ENCODE measurements around the gene LGALS1.

The LGALS1 gene

DNA sequence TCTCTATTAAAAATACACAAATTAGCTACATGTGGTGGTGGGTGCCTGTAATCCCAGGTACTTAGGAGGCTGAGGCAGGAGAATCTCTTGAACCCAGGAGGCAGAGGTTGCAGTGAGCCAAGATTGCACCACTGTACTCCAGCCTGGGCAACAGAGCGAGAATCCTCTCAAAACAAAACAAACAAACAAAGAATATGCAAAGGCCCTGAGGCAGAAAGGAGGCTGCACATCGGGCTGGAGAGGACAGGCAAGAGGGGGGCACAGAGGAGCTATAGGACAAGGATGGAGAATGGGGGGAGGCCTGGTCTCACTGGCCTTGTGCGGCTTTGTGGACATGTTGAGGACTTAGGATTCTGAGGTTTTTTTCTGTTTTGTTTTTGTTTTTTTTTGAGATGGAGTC is 29.8 kb downstream of the LGALS1 start:
- Histone ChIP-seq H3K9me3 (ENCODE audit: insufficient read depth, low read length, severe bottlenecking) (no peaks in the 10 kb centered on the region), H3K4me3 (ENCODE audit: low read depth in 1 of 2, low read length in 2 of 2) (no peak overlapping the region), H3K36me3 (ENCODE audit: insufficient read depth, low read length) (no peaks in the 10 kb centered on the region), H3K27ac (ENCODE audit: low read length) (no peak overlapping the region), H3K27me3 (ENCODE audit: insufficient read depth, low read length, poor library complexity) (no peaks in the 10 kb centered on the region), H3K4me2 (ENCODE audit: insufficient read depth, low read length) (no peak overlapping the region), H2AFZ (ENCODE audit: low read depth, low read length) (no peak overlapping the region), H4K20me1 (ENCODE audit: insufficient read depth, low read length) (no peaks in the 10 kb centered on the region), H3K9ac (ENCODE audit: low read depth, low read length) (no peak overlapping the region), H3K79me2 (ENCODE audit: insufficient read depth, low read length) (no peaks in the 10 kb centered on the region), H3K4me1 (ENCODE audit: insufficient read depth, low read length) (no peaks in the 10 kb centered on the region)
- DNase-seq = no peak
- ATAC-seq (ENCODE audit: insufficient read depth, low read depth) = no peak
- no peak for TF ChIP-seq CTCF (IDR thresholded peaks at IDR 0.05; ENCODE audit: borderline replicate concordance, extremely low read depth, low read length, poor library complexity, severe bottlenecking)
- no peak for TF ChIP-seq EZH2 (IDR thresholded peaks at IDR 0.05; ENCODE audit: borderline replicate concordance, low read depth, low read length, severe bottlenecking)

- Histone ChIP-seq H4K20me1 (ENCODE audit: insufficient read depth, low read length) (no peaks in the 10 kb centered on the region), H3K9me3 (ENCODE audit: insufficient read depth, low read length, severe bottlenecking) (no peaks in the 10 kb centered on the region), H3K36me3 (ENCODE audit: insufficient read depth, low read length) (no peaks in the 10 kb centered on the region), H3K27me3 (ENCODE audit: insufficient read depth, low read length, poor library complexity) (no peaks in the 10 kb centered on the region), H3K4me1 (ENCODE audit: insufficient read depth, low read length) (no peaks in the 10 kb centered on the region), H3K4me2 (ENCODE audit: insufficient read depth, low read length) (no peak overlapping the region), H3K79me2 (ENCODE audit: insufficient read depth, low read length) (no peaks in the 10 kb centered on the region), H3K4me3 (ENCODE audit: low read depth in 1 of 2, low read length in 2 of 2) (no peak overlapping the region), H2AFZ (ENCODE audit: low read depth, low read length) (no peak overlapping the region), H3K9ac (ENCODE audit: low read depth, low read length) (no peak overlapping the region), H3K27ac (ENCODE audit: low read length) (no peak overlapping the region)
- DNase-seq (no peak), ATAC-seq (ENCODE audit: insufficient read depth, low read depth) (no peak)
- TF ChIP-seq CTCF (IDR thresholded peaks at IDR 0.05; ENCODE audit: borderline replicate concordance, extremely low read depth, low read length, poor library complexity, severe bottlenecking) (no peak), EZH2 (IDR thresholded peaks at IDR 0.05; ENCODE audit: borderline replicate concordance, low read depth, low read length, severe bottlenecking) (no peak)
Observed at GRCh38 chr22:37708580-37709444, 33.4 kb downstream of the LGALS1 start.

DNA sequence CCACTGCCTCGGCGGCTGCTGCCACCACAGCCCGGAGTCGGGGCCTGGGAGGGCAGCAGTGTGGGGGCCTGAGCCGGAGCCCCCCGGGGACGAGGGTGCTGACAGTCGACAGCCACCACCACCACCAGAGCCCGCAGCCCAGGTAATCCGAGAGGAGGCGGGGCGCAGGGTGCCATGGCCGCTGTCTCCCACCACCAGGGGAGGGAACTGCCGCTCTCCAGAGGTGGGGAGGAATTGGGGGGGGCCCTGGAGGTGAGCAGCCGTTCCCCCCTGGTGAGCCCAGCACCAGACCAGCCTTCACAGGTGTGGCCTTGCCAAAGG is 34.0 kb downstream of the LGALS1 start:
- ATAC-seq (ENCODE audit: insufficient read depth, low read depth) (no peak), DNase-seq (no peak)
- Histone ChIP-seq H3K36me3 (ENCODE audit: insufficient read depth, low read length) (no peaks in the 10 kb centered on the region), H3K4me3 (ENCODE audit: low read depth in 1 of 2, low read length in 2 of 2) (no peak overlapping the region), H2AFZ (ENCODE audit: low read depth, low read length) (no peak overlapping the region), H3K27me3 (ENCODE audit: insufficient read depth, low read length, poor library complexity) (no peaks in the 10 kb centered on the region), H3K4me1 (ENCODE audit: insufficient read depth, low read length) (no peaks in the 10 kb centered on the region), H3K9me3 (ENCODE audit: insufficient read depth, low read length, severe bottlenecking) (no peaks in the 10 kb centered on the region), H3K4me2 (ENCODE audit: insufficient read depth, low read length) (no peak overlapping the region), H3K27ac (ENCODE audit: low read length) (no peak overlapping the region), H3K79me2 (ENCODE audit: insufficient read depth, low read length) (no peaks in the 10 kb centered on the region), H3K9ac (ENCODE audit: low read depth, low read length) (no peak overlapping the region), H4K20me1 (ENCODE audit: insufficient read depth, low read length) (no peaks in the 10 kb centered on the region)
- TF ChIP-seq EZH2 (IDR thresholded peaks at IDR 0.05; ENCODE audit: borderline replicate concordance, low read depth, low read length, severe bottlenecking) (no peak), CTCF (IDR thresholded peaks at IDR 0.05; ENCODE audit: borderline replicate concordance, extremely low read depth, low read length, poor library complexity, severe bottlenecking) (no peak)
